Measurements from ENCODE around the gene LYG1.
"Not testable (repeated sequence)": the region's sequence is repeated elsewhere in the genome, so short reads cannot be mapped to it uniquely, and the experiment has no call there.

LYG1 gene

GRCh38 chr2:99299580-99299979 is 1.4 kb downstream of the LYG1 start:
- no peaks in the 10 kb centered on the region for H3K27me3 Mint-ChIP-seq
- no peak overlapping the region for H3K4me3 Mint-ChIP-seq
- no peak for DNase-seq
- no peak overlapping the region for H3K27ac Mint-ChIP-seq
- H3K4me1 Mint-ChIP-seq (ENCODE audit: low read depth), result no peaks in the 10 kb centered on the region
- peaks cover 38% of the 10 kb centered on the region for H3K36me3 Mint-ChIP-seq (ENCODE audit: low read depth)
- H3K9me3 Mint-ChIP-seq, result peaks cover 2% of the 10 kb centered on the region

DNA sequence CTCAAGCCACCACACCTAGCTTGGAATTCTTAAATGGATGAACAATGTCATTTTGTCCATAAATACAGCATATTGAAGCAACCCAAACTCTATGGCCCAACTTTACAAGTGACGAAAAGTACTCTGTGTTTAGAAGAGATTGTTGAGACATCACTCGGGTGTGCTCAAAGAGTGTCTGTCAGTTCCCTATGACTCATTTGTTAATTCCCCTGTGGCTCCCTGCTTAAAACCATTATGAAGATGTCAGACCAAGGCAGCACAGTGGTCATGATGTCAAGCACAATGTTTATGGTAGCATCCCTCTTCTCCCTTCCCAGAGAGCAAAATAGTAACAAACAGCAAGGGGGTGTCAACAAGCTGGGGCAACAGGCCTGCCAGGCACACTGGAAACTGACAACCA is 3.0 kb downstream of the LYG1 start:
- no peak for DNase-seq
- H3K4me3 Mint-ChIP-seq, result no peak overlapping the region
- H3K9me3 Mint-ChIP-seq, result peaks cover 2% of the 10 kb centered on the region
- no peaks in the 10 kb centered on the region for H3K4me1 Mint-ChIP-seq (ENCODE audit: low read depth)
- peaks cover 24% of the 10 kb centered on the region for H3K36me3 Mint-ChIP-seq (ENCODE audit: low read depth)
- H3K27me3 Mint-ChIP-seq, result no peaks in the 10 kb centered on the region
- no peak overlapping the region for H3K27ac Mint-ChIP-seq

- H3K27ac Mint-ChIP-seq, result no peak overlapping the region
- no peaks in the 10 kb centered on the region for H3K4me1 Mint-ChIP-seq (ENCODE audit: low read depth)
- no peak overlapping the region for H3K4me3 Mint-ChIP-seq
- H3K36me3 Mint-ChIP-seq (ENCODE audit: low read depth), result peaks cover 25% of the 10 kb centered on the region
- no peak for DNase-seq
- no peaks in the 10 kb centered on the region for H3K9me3 Mint-ChIP-seq
- no peaks in the 10 kb centered on the region for H3K27me3 Mint-ChIP-seq
Observed at GRCh38 chr2:99285526-99285925, 15.5 kb downstream of the LYG1 start.

DNA sequence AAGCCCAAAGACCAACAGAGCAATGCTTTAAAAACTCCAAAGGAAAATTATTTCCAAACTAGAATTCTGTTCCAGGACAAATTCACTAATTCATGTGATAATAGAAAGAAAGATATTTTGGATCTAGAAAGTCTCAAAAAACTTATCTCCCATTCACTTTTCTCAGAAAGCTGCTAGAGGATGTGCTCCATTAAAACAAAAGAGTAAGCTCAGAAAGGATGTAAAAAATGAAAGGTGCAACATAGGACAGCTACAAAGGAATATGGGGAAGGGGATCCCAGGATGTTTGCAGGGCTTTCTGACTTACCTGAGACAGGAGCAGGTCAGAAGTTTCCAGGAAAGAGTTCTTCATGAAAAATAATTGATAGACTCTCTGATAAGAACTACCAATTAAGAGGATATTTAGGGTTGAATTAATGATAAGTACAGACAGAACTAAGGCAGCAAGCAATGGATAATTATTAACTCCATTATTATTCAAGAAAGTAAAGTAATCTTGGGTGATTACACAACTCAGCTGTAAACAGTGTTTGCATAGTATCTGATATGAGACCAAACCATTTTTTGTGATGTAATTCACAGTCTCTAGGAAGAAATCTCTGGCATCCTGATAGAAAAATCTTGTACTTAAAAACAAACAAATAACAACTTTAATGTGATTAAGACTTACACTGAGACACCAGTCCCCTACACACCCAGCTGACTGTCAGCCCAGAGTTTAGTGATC is 20.9 kb downstream of the LYG1 start:
- H3K36me3 Mint-ChIP-seq (ENCODE audit: low read depth), result peaks cover 34% of the 10 kb centered on the region
- no peaks in the 10 kb centered on the region for H3K4me1 Mint-ChIP-seq (ENCODE audit: low read depth)
- no peak overlapping the region for H3K4me3 Mint-ChIP-seq
- DNase-seq, result no peak
- no peak overlapping the region for H3K27ac Mint-ChIP-seq
- H3K9me3 Mint-ChIP-seq, result peaks cover 12% of the 10 kb centered on the region
- H3K27me3 Mint-ChIP-seq, result no peaks in the 10 kb centered on the region

DNA sequence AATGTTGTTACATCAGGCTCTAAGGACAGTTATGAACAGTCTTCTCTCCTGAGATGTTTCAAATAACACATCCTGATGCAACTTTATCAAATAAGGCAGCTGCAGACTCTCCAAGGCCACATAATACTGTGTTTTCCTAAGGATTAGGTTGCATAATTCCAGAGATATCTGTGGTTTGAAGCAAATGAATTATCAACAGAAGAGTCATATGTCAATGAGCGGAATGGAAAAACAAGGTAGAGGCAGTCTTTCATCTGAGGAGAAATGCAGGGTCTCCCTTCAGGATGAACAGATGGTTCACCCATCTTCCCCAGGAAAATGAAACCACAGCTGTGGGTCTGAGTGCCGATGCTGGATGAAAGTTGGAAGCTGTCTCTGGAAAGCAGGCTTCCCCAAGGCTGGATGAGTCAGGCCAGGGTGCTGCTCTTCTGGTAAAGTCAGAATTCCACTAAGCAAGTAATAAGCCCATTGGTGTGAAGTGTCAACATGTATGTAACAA is 22.2 kb downstream of the LYG1 start:
- H3K27me3 Mint-ChIP-seq, result no peaks in the 10 kb centered on the region
- H3K4me1 Mint-ChIP-seq (ENCODE audit: low read depth), result no peaks in the 10 kb centered on the region
- H3K9me3 Mint-ChIP-seq, result peaks cover 12% of the 10 kb centered on the region
- H3K36me3 Mint-ChIP-seq (ENCODE audit: low read depth), result peaks cover 30% of the 10 kb centered on the region
- no peak overlapping the region for H3K4me3 Mint-ChIP-seq
- no peak for DNase-seq
- no peak overlapping the region for H3K27ac Mint-ChIP-seq

DNA sequence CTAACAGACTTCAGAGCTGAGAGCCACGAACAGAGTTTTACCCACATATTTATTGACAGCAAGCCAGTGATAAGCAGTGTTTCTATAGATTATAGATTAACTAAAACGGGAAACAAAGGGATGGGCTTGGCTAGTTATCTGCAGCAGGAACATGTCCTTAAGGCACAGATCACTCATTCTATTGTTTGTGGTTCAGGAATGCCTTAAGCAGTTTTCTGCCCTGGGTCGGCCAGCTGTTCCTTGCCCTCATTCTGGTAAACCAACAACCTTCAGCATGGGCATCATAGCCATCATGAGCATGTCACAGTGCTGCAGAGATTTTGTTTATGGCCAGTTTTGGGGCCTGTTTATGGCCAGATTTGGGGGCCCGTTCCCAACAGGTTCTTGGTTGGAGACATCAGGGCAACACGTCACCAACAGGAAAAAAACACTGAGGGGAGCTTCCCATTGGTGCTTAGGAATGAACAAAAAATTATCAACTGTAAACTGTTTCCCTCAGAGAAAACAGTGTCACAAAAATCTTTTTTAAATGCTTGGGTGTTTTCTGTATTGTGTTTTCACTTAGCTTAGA is 22.7 kb downstream of the LYG1 start:
- H3K4me1 Mint-ChIP-seq (ENCODE audit: low read depth); H3K4me3 Mint-ChIP-seq; H3K27ac Mint-ChIP-seq; H3K27me3 Mint-ChIP-seq; DNase-seq: not testable (repeated sequence)
- Mint-ChIP-seq H3K9me3 (peaks cover 12% of the 10 kb centered on the region), H3K36me3 (ENCODE audit: low read depth) (peaks cover 27% of the 10 kb centered on the region)

- no peak overlapping the region for H3K27ac Mint-ChIP-seq
- H3K36me3 Mint-ChIP-seq (ENCODE audit: low read depth), result peaks cover 27% of the 10 kb centered on the region
- H3K9me3 Mint-ChIP-seq, result peaks cover 17% of the 10 kb centered on the region
- DNase-seq, result no peak
- no peak overlapping the region for H3K4me3 Mint-ChIP-seq
- H3K27me3 Mint-ChIP-seq, result no peaks in the 10 kb centered on the region
- no peaks in the 10 kb centered on the region for H3K4me1 Mint-ChIP-seq (ENCODE audit: low read depth)
Observed at GRCh38 chr2:99275882-99276281, 25.1 kb downstream of the LYG1 start.

DNA sequence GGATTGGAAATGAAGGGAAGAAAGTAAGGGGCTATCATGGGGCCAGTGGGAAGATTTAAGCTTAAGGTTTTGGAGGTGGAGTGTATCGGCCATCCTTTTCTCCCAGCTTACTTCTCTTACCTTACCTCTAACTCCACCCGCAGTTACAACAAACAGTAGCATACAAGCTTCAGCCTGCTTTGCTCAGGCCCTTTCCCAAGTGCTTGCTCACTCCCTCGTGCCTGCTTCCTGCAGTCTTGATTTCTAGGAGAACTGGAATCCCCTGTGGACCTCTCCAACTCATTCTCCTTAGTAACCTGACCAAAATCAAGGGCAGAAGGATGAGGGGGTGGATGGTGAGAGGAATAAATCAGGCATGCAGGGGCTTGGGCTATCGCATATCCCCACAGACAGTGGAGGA is 39.8 kb downstream of the LYG1 start:
- Mint-ChIP-seq H3K27me3 (no peaks in the 10 kb centered on the region), H3K27ac (no peak overlapping the region), H3K9me3 (no peaks in the 10 kb centered on the region), H3K36me3 (ENCODE audit: low read depth) (peaks cover 2% of the 10 kb centered on the region), H3K4me1 (ENCODE audit: low read depth) (no peaks in the 10 kb centered on the region), H3K4me3 (no peak overlapping the region)
- no peak for DNase-seq

GRCh38 chr2:99260184-99260583 is 40.8 kb downstream of the LYG1 start:
- H3K27me3 Mint-ChIP-seq, result no peaks in the 10 kb centered on the region
- no peak overlapping the region for H3K27ac Mint-ChIP-seq
- no peaks in the 10 kb centered on the region for H3K9me3 Mint-ChIP-seq
- no peak for DNase-seq
- H3K4me1 Mint-ChIP-seq (ENCODE audit: low read depth), result no peaks in the 10 kb centered on the region
- H3K4me3 Mint-ChIP-seq, result no peak overlapping the region
- peaks cover 2% of the 10 kb centered on the region for H3K36me3 Mint-ChIP-seq (ENCODE audit: low read depth)

DNA sequence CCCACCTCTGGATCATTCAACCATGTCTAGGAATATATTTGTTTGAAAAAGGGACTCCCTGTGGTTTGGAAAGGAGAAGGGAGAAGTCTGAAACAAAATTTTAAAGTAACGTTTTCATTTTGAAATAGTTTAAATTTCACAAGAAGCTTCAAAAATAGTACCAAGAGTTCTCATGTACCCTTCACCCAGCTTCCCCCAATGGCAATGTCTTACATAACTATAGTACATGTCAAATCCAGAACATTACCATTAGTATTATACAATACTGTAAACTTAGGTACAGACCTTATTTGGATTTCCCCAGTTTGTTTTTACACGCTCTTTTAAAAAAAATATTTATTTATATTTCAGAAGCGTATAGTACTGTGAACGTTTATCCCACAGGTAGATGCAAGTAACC is 41.5 kb downstream of the LYG1 start:
- Mint-ChIP-seq H3K4me3 (no peak overlapping the region), H3K27me3 (no peaks in the 10 kb centered on the region), H3K4me1 (ENCODE audit: low read depth) (no peaks in the 10 kb centered on the region), H3K27ac (no peak overlapping the region), H3K9me3 (no peaks in the 10 kb centered on the region), H3K36me3 (ENCODE audit: low read depth) (peaks cover 2% of the 10 kb centered on the region)
- DNase-seq, result no peak

DNA sequence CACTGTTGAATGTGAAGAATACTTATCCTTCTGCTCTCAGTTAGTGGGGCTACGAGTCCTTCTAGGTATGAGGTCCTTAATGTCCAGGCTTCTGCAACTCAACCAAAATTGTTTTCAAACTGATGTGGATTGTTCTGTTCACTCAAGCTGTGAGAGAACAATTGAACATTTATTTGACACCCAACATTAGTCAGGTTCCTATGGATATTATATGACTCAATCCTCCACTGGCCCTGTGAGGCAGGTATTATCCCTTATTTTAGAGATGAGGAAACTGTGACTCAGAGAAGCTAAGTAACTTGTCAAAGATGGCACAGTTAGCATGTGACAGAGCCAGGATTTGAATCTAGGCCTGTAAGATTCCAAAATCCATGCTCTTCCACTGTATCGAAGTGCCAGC is 44.3 kb downstream of the LYG1 start:
- no peaks in the 10 kb centered on the region for H3K4me1 Mint-ChIP-seq (ENCODE audit: low read depth)
- H3K27me3 Mint-ChIP-seq, result no peaks in the 10 kb centered on the region
- H3K9me3 Mint-ChIP-seq, result no peaks in the 10 kb centered on the region
- H3K27ac Mint-ChIP-seq, result no peak overlapping the region
- no peaks in the 10 kb centered on the region for H3K36me3 Mint-ChIP-seq (ENCODE audit: low read depth)
- no peak overlapping the region for H3K4me3 Mint-ChIP-seq
- DNase-seq, result no peak

GRCh38 chr2:99255491-99256318 is 45.3 kb downstream of the LYG1 start, which contains the start of gene LYG2:
Gene LYG2, minus strand, starts transcription at chr2:99255666. Its CDS starts 1,406 bp downstream, at chr2:99254260.
- H3K27me3 Mint-ChIP-seq, result no peaks in the 10 kb centered on the region
- H3K4me1 Mint-ChIP-seq (ENCODE audit: low read depth), result no peaks in the 10 kb centered on the region
- H3K36me3 Mint-ChIP-seq (ENCODE audit: low read depth), result no peaks in the 10 kb centered on the region
- H3K9me3 Mint-ChIP-seq, result no peaks in the 10 kb centered on the region
- no peak for DNase-seq
- no peak within 1 kb of the TSS for H3K4me3 Mint-ChIP-seq
- no peak within 1 kb of the TSS for H3K27ac Mint-ChIP-seq

- DNase-seq, result no peak
- H3K27me3 Mint-ChIP-seq, result no peaks in the 10 kb centered on the region
- no peak overlapping the region for H3K4me3 Mint-ChIP-seq
- H3K36me3 Mint-ChIP-seq (ENCODE audit: low read depth), result peaks cover 15% of the 10 kb centered on the region
- no peaks in the 10 kb centered on the region for H3K4me1 Mint-ChIP-seq (ENCODE audit: low read depth)
- no peak overlapping the region for H3K27ac Mint-ChIP-seq
- H3K9me3 Mint-ChIP-seq, result peaks cover 3% of the 10 kb centered on the region
Observed at GRCh38 chr2:99249951-99250350, 51.0 kb downstream of the LYG1 start.

DNA sequence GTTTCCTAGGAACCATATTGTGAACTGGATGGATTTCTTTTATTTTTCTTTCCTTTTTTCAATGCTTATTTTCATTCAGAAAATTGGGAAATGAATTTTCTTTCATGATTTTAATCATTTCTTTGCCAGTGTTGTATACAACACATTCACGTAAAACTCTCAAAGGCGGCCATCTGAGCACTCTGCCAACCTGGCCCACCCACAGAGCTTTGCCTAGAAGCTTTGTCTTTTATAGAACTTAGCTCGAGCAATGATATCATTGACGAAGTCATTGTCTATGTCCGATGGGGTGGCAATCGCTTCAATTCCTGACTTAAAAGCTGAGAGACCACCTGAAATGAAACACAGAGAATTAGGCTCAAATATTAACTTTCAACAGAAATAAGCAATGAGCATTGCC is 58.8 kb downstream of the LYG1 start:
- no peaks in the 10 kb centered on the region for H3K27me3 Mint-ChIP-seq
- DNase-seq, result no peak
- H3K36me3 Mint-ChIP-seq (ENCODE audit: low read depth), result peaks cover 10% of the 10 kb centered on the region
- H3K9me3 Mint-ChIP-seq, result no peaks in the 10 kb centered on the region
- H3K27ac Mint-ChIP-seq, result no peak overlapping the region
- no peak overlapping the region for H3K4me3 Mint-ChIP-seq
- no peaks in the 10 kb centered on the region for H3K4me1 Mint-ChIP-seq (ENCODE audit: low read depth)

DNA sequence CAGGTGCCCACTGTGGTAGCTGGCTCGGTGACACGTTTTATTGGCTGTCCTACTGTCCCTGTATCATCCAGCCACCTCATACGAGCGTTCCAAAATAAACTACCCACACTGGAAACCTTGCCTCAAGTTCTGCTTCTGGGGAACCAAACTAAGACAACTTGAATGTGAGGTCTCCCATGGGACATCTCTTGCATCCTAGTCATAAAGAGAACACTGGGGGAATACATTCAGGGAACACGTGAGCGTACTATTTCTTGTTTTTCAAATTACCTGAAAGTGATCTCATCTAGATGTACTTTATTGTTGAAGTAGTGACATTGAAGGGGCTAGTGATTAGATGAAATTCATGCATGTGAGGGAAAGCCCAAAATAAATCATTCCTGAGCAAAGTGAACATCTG is 60.6 kb downstream of the LYG1 start:
- no peak for DNase-seq
- no peak overlapping the region for H3K4me3 Mint-ChIP-seq
- no peaks in the 10 kb centered on the region for H3K4me1 Mint-ChIP-seq (ENCODE audit: low read depth)
- no peaks in the 10 kb centered on the region for H3K36me3 Mint-ChIP-seq (ENCODE audit: low read depth)
- no peaks in the 10 kb centered on the region for H3K27me3 Mint-ChIP-seq
- H3K27ac Mint-ChIP-seq, result no peak overlapping the region
- no peaks in the 10 kb centered on the region for H3K9me3 Mint-ChIP-seq

Measured in activated T-cell treated with anti-CD3 and anti-CD28 coated beads, Interleukin-2, amount 50 U/mL, for 24 hours (primary cell).